Measurements from ENCODE around the gene DEPP1. TPM values are rescaled to one million over a fixed set of nuclear protein-coding genes. Genes with fewer than 3 reads are reported as not detected.

Gene DEPP1
- total RNA-seq, 4 donors from 2014 or later, result 47.3 to 144 (median 72.7) TPM

- intact Hi-C loops (cut with DNase I; ENCODE audit: low total_unique reads), result no loop called here
- 45 to 48% methylated on average over 3 of the region's 3 CpGs for WGBS, 2 donors
- TF ChIP-seq POLR2A (IDR thresholded peaks at IDR 0.05), result no peak
- DNase-seq (ENCODE audit: low spot score in 2 of 2), result peak in 1 of 2 donors; percentile 91
- no peak overlapping the region for H3K4me3 ChIP-seq (ENCODE audit: low read depth, poor library complexity, severe bottlenecking)
Observed at GRCh38 chr10:44968091-44968490, 10.5 kb downstream of the DEPP1 start.

- 78 to 80% methylated on average over 4 of the region's 4 CpGs for WGBS, 2 donors
- intact Hi-C loops (cut with DNase I; ENCODE audit: low total_unique reads), result no loop called here
- no peak for TF ChIP-seq POLR2A (IDR thresholded peaks at IDR 0.05)
- H3K4me3 ChIP-seq (ENCODE audit: low read depth, poor library complexity, severe bottlenecking), result no peak overlapping the region
- DNase-seq (ENCODE audit: low spot score in 2 of 2), result peak in 1 of 2 donors; percentile 84
Observed at GRCh38 chr10:44967616-44968015, 11.0 kb downstream of the DEPP1 start.

GRCh38 chr10:44966816-44967509 lies 11.6 kb downstream of the DEPP1 start:
- H3K4me3 ChIP-seq (ENCODE audit: low read depth, poor library complexity, severe bottlenecking), result no peak overlapping the region
- peak in 1 of 2 donors; percentile 78 for DNase-seq (ENCODE audit: low spot score in 2 of 2)
- no peak for TF ChIP-seq CTCF (IDR thresholded peaks at IDR 0.05)
- TF ChIP-seq POLR2A (IDR thresholded peaks at IDR 0.05), result no peak
- WGBS, 2 donors, result 84 to 93% methylated on average over 8 of the region's 8 CpGs
- intact Hi-C loops (cut with DNase I; ENCODE audit: low total_unique reads), result no loop called here

GRCh38 chr10:44966129-44966815 lies 12.3 kb downstream of the DEPP1 start:
- peak in 1 of 2 donors; percentile 36 for DNase-seq (ENCODE audit: low spot score in 2 of 2)
- WGBS, 2 donors, result 75 to 80% methylated on average over 8 of the region's 8 CpGs
- TF ChIP-seq POLR2A (IDR thresholded peaks at IDR 0.05) (no peak), CTCF (IDR thresholded peaks at IDR 0.05) (no peak)
- intact Hi-C loops (cut with DNase I; ENCODE audit: low total_unique reads), result no loop called here
- H3K4me3 ChIP-seq (ENCODE audit: low read depth, poor library complexity, severe bottlenecking), result no peak overlapping the region

- 89 to 92% methylated on average over 6 of the region's 6 CpGs for WGBS, 2 donors
- DNase-seq (ENCODE audit: low spot score in 2 of 2), result peak in 1 of 2 donors; percentile 67
- no peak overlapping the region for H3K4me3 ChIP-seq (ENCODE audit: low read depth, poor library complexity, severe bottlenecking)
- TF ChIP-seq POLR2A (IDR thresholded peaks at IDR 0.05), result no peak
- TF ChIP-seq CTCF (IDR thresholded peaks at IDR 0.05), result no peak
- intact Hi-C loops (cut with DNase I; ENCODE audit: low total_unique reads), result no loop called here
Observed at GRCh38 chr10:44965651-44966097, 12.9 kb downstream of the DEPP1 start.

GRCh38 chr10:44965104-44965503 lies 13.5 kb downstream of the DEPP1 start:
- peak in 1 of 2 donors; percentile 37 for DNase-seq (ENCODE audit: low spot score in 2 of 2)
- TF ChIP-seq POLR2A (IDR thresholded peaks at IDR 0.05), result no peak
- no peak for TF ChIP-seq CTCF (IDR thresholded peaks at IDR 0.05)
- 95 to 97% methylated on average over 1 of the region's 1 CpG for WGBS, 2 donors
- intact Hi-C loops (cut with DNase I; ENCODE audit: low total_unique reads), result no loop called here
- no peak overlapping the region for H3K4me3 ChIP-seq (ENCODE audit: low read depth, poor library complexity, severe bottlenecking)

All from lower leg skin (tissue), 4 donors.